ENCODE measurements around the gene NBPF3. TPM values are rescaled to one million over a fixed set of nuclear protein-coding genes. Genes with fewer than 3 reads are reported as not detected.

NBPF3 gene
- total RNA-seq, 1 experiment from 2014 or later: 15.9 TPM

- ATAC-seq (no peak), DNase-seq (ENCODE audit: low read depth, low spot score) (no peak)
- intact Hi-C loops (cut with micrococcal nuclease; ENCODE audit: unreplicated experiment) (loop anchor here (10.0 kb wide), 1 partner anchor 123 kb away; no protein-coding TSS in a partner anchor), in situ Hi-C loops (cut with HindIII; ENCODE audit: low pct_unique_long_range_greater_than_20kb, low sequenced_read_pairs) (no loop called here)
- Histone ChIP-seq H3K36me3 (ENCODE audit: control insufficient read depth, insufficient read depth, low read length) (no peaks in the 10 kb centered on the region), H3K9me3 (ENCODE audit: control insufficient read depth, insufficient read depth, low read depth, low read length) (no peaks in the 10 kb centered on the region), H3K27me3 (ENCODE audit: control insufficient read depth, insufficient read depth, low read length) (no peaks in the 10 kb centered on the region), H3K4me1 (ENCODE audit: control insufficient read depth, insufficient read depth, low read length) (no peaks in the 10 kb centered on the region), H3K27ac (ENCODE audit: low read length) (no peak overlapping the region), H3K4me3 (ENCODE audit: low read depth in 2 of 2, low read length in 2 of 2) (no peak overlapping the region)
- CTCF ChIA-PET: no interaction called here
- TF ChIP-seq POLR2AphosphoS5 (IDR thresholded peaks at IDR 0.05; ENCODE audit: low read depth, low read length): no peak
- no peak for TF ChIP-seq SIN3A (IDR thresholded peaks at IDR 0.05; ENCODE audit: borderline replicate concordance, insufficient read depth, low read depth, low read length)
- TF ChIP-seq, protein P1, sequence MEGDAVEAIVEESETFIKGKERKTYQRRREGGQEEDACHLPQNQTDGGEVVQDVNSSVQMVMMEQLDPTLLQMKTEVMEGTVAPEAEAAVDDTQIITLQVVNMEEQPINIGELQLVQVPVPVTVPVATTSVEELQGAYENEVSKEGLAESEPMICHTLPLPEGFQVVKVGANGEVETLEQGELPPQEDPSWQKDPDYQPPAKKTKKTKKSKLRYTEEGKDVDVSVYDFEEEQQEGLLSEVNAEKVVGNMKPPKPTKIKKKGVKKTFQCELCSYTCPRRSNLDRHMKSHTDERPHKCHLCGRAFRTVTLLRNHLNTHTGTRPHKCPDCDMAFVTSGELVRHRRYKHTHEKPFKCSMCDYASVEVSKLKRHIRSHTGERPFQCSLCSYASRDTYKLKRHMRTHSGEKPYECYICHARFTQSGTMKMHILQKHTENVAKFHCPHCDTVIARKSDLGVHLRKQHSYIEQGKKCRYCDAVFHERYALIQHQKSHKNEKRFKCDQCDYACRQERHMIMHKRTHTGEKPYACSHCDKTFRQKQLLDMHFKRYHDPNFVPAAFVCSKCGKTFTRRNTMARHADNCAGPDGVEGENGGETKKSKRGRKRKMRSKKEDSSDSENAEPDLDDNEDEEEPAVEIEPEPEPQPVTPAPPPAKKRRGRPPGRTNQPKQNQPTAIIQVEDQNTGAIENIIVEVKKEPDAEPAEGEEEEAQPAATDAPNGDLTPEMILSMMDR (IDR thresholded peaks at IDR 0.05): no peak
- no peak for TF ChIP-seq REST (IDR thresholded peaks at IDR 0.05; ENCODE audit: insufficient read depth in 1 of 2, low read depth in 2 of 2, low read length in 1 of 2)
- no peak for TF ChIP-seq TCF7L2 (IDR thresholded peaks at IDR 0.05; ENCODE audit: low read depth, low read length)
- POLR2A ChIA-PET: no interaction called here
- BruUV-seq (replicated peaks): no TSS peak
Observed at GRCh38 chr1:21497466-21498061, 57.6 kb downstream of the NBPF3 start.

DNA sequence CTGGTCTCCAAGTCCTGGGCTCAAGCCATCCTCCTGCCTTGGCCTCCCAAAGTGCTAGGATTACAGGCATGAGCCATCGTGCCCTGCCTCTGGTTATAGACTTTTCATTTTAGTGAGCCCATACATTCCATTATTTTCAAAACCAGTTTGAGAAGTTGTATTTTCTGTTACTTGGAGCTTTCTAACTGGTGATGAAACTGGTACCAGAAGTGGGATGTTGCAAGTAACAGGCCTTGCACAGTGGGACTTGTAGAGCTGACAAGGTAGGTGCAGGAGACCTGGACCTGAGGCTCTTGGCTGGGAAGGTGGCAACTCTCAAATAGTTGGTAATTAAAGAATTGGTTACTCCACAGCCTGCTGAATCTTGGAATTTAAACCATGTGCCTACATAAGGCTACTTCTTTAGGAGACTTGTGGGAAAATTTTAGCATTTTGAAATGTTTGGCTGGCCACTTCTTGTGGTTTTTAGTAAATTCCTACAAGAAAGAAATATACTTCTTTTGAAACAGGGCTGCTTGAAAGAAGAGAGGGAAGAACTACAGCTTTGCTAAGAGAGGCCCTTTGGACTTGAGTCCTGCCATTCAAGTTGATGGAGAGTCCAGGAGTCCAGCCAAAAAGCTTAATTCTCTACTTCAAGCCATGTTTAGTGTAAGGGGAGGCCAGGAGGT is 59.5 kb downstream of the NBPF3 start:
- BruUV-seq (replicated peaks): no TSS peak
- ChIA-PET POLR2A (no interaction called here), CTCF (no interaction called here)
- in situ Hi-C loops (cut with HindIII; ENCODE audit: low pct_unique_long_range_greater_than_20kb, low sequenced_read_pairs): no loop called here
- ATAC-seq: no peak
- no peaks in the 10 kb centered on the region for H3K4me1 ChIP-seq (ENCODE audit: control insufficient read depth, insufficient read depth, low read length)
- H3K36me3 ChIP-seq (ENCODE audit: control insufficient read depth, insufficient read depth, low read length): no peaks in the 10 kb centered on the region
- H3K4me3 ChIP-seq (ENCODE audit: low read depth in 2 of 2, low read length in 2 of 2): no peak overlapping the region
- H3K27ac ChIP-seq (ENCODE audit: low read length): no peak overlapping the region
- TF ChIP-seq TCF7L2 (IDR thresholded peaks at IDR 0.05; ENCODE audit: low read depth, low read length) (no peak), REST (IDR thresholded peaks at IDR 0.05; ENCODE audit: insufficient read depth in 1 of 2, low read depth in 2 of 2, low read length in 1 of 2) (no peak)
- TF ChIP-seq, protein P1 (IDR thresholded peaks at IDR 0.05): no peak
- intact Hi-C loops (cut with micrococcal nuclease; ENCODE audit: unreplicated experiment): loop anchor here (10.0 kb wide), 1 partner anchor 125 kb away; no protein-coding TSS in a partner anchor
- no peaks in the 10 kb centered on the region for H3K9me3 ChIP-seq (ENCODE audit: control insufficient read depth, insufficient read depth, low read depth, low read length)
- no peaks in the 10 kb centered on the region for H3K27me3 ChIP-seq (ENCODE audit: control insufficient read depth, insufficient read depth, low read length)
- DNase-seq (ENCODE audit: low read depth, low spot score): no peak
